NOMO-1 (cell line): ENCODE data around the gene RNF38.
"Not testable (repeated sequence)": the region's sequence is repeated elsewhere in the genome, so short reads cannot be mapped to it uniquely, and the experiment has no call there.

ENCODE experiments used
- DNase-seq, 2 experiments: peaks; one replicate each; lab custom pipeline; 2025; ENCODE audit not compliant: unreplicated experiment in 2 of 2; lab: John Stamatoyannopoulos, UW

RNF38 gene

GRCh38 chr9:36399980-36400331 lies at the start of gene RNF38:
Gene RNF38, minus strand, starts transcription at chr9:36400269. Its CDS starts 161 bp downstream, at chr9:36400108.
- DNase-seq = no peak

GRCh38 chr9:36448555-36448954 lies 48.5 kb upstream of the RNF38 start:
- DNase-seq = not testable (repeated sequence)

GRCh38 chr9:36448017-36448416 lies 47.9 kb upstream of the RNF38 start:
- DNase-seq = no peak

- not testable (repeated sequence) for DNase-seq
Observed at GRCh38 chr9:36446678-36447077, 46.6 kb upstream of the RNF38 start.

- DNase-seq = no peak
Observed at GRCh38 chr9:36445800-36446361, 45.8 kb upstream of the RNF38 start.

- DNase-seq = no peak
Observed at GRCh38 chr9:36444203-36444602, 44.1 kb upstream of the RNF38 start.

GRCh38 chr9:36443581-36443980 lies 43.5 kb upstream of the RNF38 start:
- DNase-seq = no peak

GRCh38 chr9:36442710-36443109 lies 42.6 kb upstream of the RNF38 start:
- DNase-seq = no peak

GRCh38 chr9:36441966-36442365 lies 41.9 kb upstream of the RNF38 start:
- DNase-seq = no peak

- no peak for DNase-seq
Observed at GRCh38 chr9:36438536-36439236, 38.6 kb upstream of the RNF38 start.

GRCh38 chr9:36437790-36438189 lies 37.7 kb upstream of the RNF38 start:
- DNase-seq = no peak

- no peak for DNase-seq
Observed at GRCh38 chr9:36436909-36437308, 36.8 kb upstream of the RNF38 start.

- DNase-seq = no peak
Observed at GRCh38 chr9:36433386-36433785, 33.3 kb upstream of the RNF38 start.

- DNase-seq = no peak
Observed at GRCh38 chr9:36431078-36431477, 31.0 kb upstream of the RNF38 start.

- DNase-seq = no peak
Observed at GRCh38 chr9:36426945-36427344, 26.9 kb upstream of the RNF38 start.

GRCh38 chr9:36426348-36426747 lies 26.3 kb upstream of the RNF38 start:
- DNase-seq = no peak

- no peak for DNase-seq
Observed at GRCh38 chr9:36424289-36425055, 24.4 kb upstream of the RNF38 start.

- no peak for DNase-seq
Observed at GRCh38 chr9:36423206-36423605, 23.1 kb upstream of the RNF38 start.

GRCh38 chr9:36416890-36417289 lies 16.8 kb upstream of the RNF38 start:
- no peak for DNase-seq

GRCh38 chr9:36415822-36416525 lies 15.9 kb upstream of the RNF38 start:
- no peak for DNase-seq

- DNase-seq = not testable (repeated sequence)
Observed at GRCh38 chr9:36411410-36411809, 11.3 kb upstream of the RNF38 start.
